GM23248 (cell line): Measurements from ENCODE around the gene MIA3.
"Not testable (repeated sequence)": the region's sequence is repeated elsewhere in the genome, so short reads cannot be mapped to it uniquely, and the experiment has no call there.

Source experiments
- EZH2 ChIP-seq: fragments of 200-600 bp; sonication (generic); IDR thresholded peaks from 2 replicates; pipeline ENCODE4 v1.6.1; 2018; ENCODE audit warnings: antibody characterized with exemption, mild to moderate bottlenecking; ENCODE audit not compliant: insufficient read depth, poor library complexity, severe bottlenecking
- EZH2phosphoT487 ChIP-seq: fragments of 200-600 bp; sonication (generic); IDR thresholded peaks from 2 replicates; pipeline ENCODE4 v1.6.1; 2018; ENCODE audit warnings: antibody characterized with exemption, moderate library complexity, mild to moderate bottlenecking, low read depth; ENCODE audit not compliant: insufficient read depth

DNA sequence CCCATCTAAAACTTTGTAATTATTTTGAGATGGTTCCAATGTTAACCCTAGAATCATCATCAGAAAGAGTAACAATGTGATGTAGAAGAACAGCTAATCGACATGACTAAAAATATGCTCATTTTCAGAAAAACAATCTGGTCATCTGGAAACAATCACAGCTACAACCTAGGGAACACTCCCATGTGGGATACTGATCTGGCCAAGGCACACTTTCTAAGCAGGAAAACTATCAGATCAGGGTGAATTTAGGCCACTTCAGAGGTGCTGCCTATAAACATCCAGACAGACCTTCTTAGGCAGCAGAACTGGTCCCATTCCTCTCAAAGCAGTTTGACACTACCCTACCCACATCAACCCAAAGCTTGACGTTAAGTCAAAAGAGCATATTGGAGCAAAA lies 51.2 kb downstream of the MIA3 start:
- TF ChIP-seq EZH2, EZH2phosphoT487: not testable (repeated sequence)
